ENCODE data around the gene TLR5. TPM values are rescaled to one million over a fixed set of nuclear protein-coding genes. Genes with fewer than 3 reads are reported as not detected.

TLR5 gene
- total and polyA plus RNA-seq, 4 donors: 3.0 to 5.3 (median 3.9) TPM

DNA sequence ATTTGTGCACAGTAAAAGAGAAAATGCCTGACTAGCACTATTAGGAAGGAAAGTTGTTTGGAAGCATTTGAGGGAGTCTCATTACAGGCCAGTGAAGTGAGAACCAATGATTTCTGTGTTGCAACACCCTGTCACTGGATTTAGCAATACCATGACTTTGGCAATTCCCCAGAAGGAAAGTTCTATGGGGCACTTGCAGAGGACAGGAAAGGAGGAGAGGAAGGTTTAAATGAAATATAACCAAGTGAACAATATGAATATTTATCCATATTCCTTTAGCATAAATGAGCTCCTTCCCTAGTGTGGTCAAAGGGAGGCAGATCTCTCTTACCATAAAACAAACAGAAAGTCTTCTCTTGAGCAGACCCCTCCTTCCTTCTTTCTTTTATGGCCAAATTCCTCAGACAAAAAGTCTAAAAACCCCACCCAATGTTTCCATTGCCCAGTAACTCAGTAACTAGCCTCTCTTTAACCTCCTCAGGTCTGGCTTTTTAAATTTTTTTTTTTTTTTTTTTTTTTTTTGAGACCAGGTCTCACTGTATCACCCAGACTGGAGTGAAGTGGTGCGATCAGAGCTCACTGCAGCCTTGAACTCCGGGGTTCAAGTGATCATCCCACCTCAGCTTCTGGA, 5.5 kb downstream of the TLR5 start:
- WGBS (ENCODE audit: insufficient coverage): 100% methylated on average over 2 of the region's 2 CpGs
- Histone ChIP-seq H3K9me3 (ENCODE audit: control insufficient read depth, insufficient read depth, low read length) (no peaks in the 10 kb centered on the region), H3K27me3 (ENCODE audit: control insufficient read depth, insufficient read depth, low read length) (peaks cover 40% of the 10 kb centered on the region), H3K36me3 (ENCODE audit: control insufficient read depth, insufficient read depth, low read length) (no peaks in the 10 kb centered on the region), H3K4me3 (ENCODE audit: low read depth, low read length) (no peak overlapping the region), H3K4me1 (ENCODE audit: control insufficient read depth, insufficient read depth, low read length) (peaks cover 27% of the 10 kb centered on the region), H3K27ac (ENCODE audit: low read depth, low read length) (no peak overlapping the region)
- DNase-seq (ENCODE audit: low read depth in 4 of 6, low spot score in 6 of 6): no peak

DNA sequence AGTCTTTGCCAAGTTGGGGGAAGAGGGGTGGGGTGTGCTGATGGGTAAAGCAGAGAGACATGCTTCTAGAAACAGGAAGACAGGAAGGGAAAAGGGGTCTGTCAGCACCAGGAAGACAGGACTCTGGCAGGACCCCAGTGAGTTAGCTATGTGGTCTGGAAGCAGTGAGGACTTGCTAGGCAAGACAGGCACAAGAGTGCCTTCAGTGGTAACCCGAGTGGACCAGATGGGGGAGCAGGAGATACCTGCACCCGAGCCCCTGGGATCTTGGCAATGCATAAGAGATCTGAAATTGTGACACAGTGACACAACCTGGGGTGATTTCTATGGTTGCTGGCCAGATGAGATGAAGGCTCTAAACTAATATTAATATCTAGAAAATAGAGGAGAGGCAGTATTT, 7.0 kb downstream of the TLR5 start:
- peaks cover 44% of the 10 kb centered on the region for H3K27me3 ChIP-seq (ENCODE audit: control insufficient read depth, insufficient read depth, low read length)
- H3K9me3 ChIP-seq (ENCODE audit: control insufficient read depth, insufficient read depth, low read length): no peaks in the 10 kb centered on the region
- H3K4me1 ChIP-seq (ENCODE audit: control insufficient read depth, insufficient read depth, low read length): peaks cover 13% of the 10 kb centered on the region
- H3K27ac ChIP-seq (ENCODE audit: low read depth, low read length): no peak overlapping the region
- DNase-seq (ENCODE audit: low read depth in 4 of 6, low spot score in 6 of 6): no peak
- H3K36me3 ChIP-seq (ENCODE audit: control insufficient read depth, insufficient read depth, low read length): no peaks in the 10 kb centered on the region
- WGBS (ENCODE audit: insufficient coverage): 0% methylated on average over 1 of the region's 2 CpGs
- H3K4me3 ChIP-seq (ENCODE audit: low read depth, low read length): no peak overlapping the region

DNA sequence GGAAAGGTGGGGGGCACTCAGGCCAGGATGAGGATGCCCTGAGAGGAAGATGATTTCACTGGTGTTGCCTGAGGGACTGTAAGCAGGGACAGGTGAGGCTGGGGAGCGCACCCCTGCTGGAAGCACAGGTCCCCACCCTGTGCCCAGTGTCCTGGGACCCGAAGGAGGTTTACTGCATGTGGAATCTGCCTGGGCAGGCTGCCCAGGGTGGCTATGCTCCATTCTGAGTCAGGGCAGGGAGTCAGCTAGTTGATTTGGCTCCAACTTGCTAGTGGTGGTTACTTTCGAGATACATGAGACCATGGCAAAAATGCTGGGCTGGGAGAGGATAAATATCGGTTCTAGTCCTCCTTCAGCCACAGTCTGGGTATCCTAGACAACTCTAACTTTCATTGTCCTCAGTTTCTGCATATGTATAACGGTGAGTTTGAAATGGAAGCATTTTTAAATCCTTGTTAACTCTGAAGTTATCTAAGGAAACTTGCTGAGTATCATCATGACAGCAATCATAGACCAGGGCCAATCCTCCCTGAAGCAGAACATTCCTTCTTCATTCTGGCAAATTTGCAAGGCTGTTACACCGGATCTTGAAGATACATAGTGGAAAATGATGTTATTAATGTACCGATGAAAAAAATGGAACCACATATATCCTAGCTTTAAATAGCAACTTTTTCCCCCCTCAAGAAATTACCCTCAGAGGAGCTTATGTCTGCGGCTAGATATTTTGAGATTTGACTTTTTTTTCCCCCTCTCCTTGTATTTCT, 7.7 kb downstream of the TLR5 start:
- Histone ChIP-seq H3K4me1 (ENCODE audit: control insufficient read depth, insufficient read depth, low read length) (peaks cover 13% of the 10 kb centered on the region), H3K9me3 (ENCODE audit: control insufficient read depth, insufficient read depth, low read length) (no peaks in the 10 kb centered on the region), H3K27ac (ENCODE audit: low read depth, low read length) (no peak overlapping the region), H3K4me3 (ENCODE audit: low read depth, low read length) (no peak overlapping the region), H3K27me3 (ENCODE audit: control insufficient read depth, insufficient read depth, low read length) (peaks cover 44% of the 10 kb centered on the region), H3K36me3 (ENCODE audit: control insufficient read depth, insufficient read depth, low read length) (no peaks in the 10 kb centered on the region)
- no peak for DNase-seq (ENCODE audit: low read depth in 4 of 6, low spot score in 6 of 6)
- WGBS (ENCODE audit: insufficient coverage): 72% methylated on average over 3 of the region's 8 CpGs

DNA sequence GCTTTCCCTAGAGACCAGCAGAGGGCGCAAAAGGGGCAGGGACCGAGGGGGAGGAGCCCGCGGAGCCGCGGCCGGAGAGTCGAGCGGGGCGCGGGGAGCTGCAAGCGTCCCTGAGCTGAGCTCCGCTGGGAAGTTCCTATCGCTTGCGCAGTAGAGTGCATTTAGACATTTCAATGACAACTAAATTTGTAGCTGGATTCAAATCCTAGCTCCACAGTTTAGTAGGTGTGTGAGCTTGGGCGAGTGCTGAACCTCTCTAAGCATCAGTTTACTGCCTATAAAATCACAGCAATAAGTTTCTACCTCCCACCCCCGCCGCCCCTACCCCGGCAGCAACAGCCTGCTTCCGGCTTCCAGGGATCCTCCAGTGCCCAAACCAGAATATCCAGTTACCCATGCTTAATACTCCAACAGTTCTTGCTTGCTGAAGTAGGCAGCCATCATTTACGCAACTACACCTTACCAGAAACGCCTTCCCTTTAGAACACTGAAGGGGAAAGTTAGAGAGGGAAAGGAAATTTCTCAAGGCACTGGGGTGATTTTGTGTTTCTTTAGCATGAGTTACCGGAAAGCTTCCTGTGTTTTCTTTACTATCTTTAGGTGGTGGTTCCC, 9.1 kb downstream of the TLR5 start:
- H3K36me3 ChIP-seq (ENCODE audit: control insufficient read depth, insufficient read depth, low read length): no peaks in the 10 kb centered on the region
- peaks cover 48% of the 10 kb centered on the region for H3K27me3 ChIP-seq (ENCODE audit: control insufficient read depth, insufficient read depth, low read length)
- H3K4me1 ChIP-seq (ENCODE audit: control insufficient read depth, insufficient read depth, low read length): peaks cover 24% of the 10 kb centered on the region
- H3K27ac ChIP-seq (ENCODE audit: low read depth, low read length): no peak overlapping the region
- 0% methylated on average over 17 of the region's 23 CpGs for WGBS (ENCODE audit: insufficient coverage)
- H3K9me3 ChIP-seq (ENCODE audit: control insufficient read depth, insufficient read depth, low read length): no peaks in the 10 kb centered on the region
- H3K4me3 ChIP-seq (ENCODE audit: low read depth, low read length): peak overlapping the region; percentile 36
- DNase-seq (ENCODE audit: low read depth in 4 of 6, low spot score in 6 of 6): peak in 3 of 6 donors; percentile 76 to 95 (median 94)

- Histone ChIP-seq H3K27ac (ENCODE audit: low read depth, low read length) (no peak overlapping the region), H3K27me3 (ENCODE audit: control insufficient read depth, insufficient read depth, low read length) (peaks cover 48% of the 10 kb centered on the region), H3K4me1 (ENCODE audit: control insufficient read depth, insufficient read depth, low read length) (peaks cover 29% of the 10 kb centered on the region), H3K4me3 (ENCODE audit: low read depth, low read length) (peak overlapping the region; percentile 36), H3K36me3 (ENCODE audit: control insufficient read depth, insufficient read depth, low read length) (no peaks in the 10 kb centered on the region), H3K9me3 (ENCODE audit: control insufficient read depth, insufficient read depth, low read length) (no peaks in the 10 kb centered on the region)
- DNase-seq (ENCODE audit: low read depth in 4 of 6, low spot score in 6 of 6): no peak
- WGBS (ENCODE audit: insufficient coverage): 44% methylated on average over 11 of the region's 15 CpGs
Measured at GRCh38 chr1:223133306-223133823, 9.7 kb downstream of the TLR5 start.

GRCh38 chr1:223129229-223129901, 13.7 kb downstream of the TLR5 start:
- H3K4me1 ChIP-seq (ENCODE audit: control insufficient read depth, insufficient read depth, low read length): peaks cover 41% of the 10 kb centered on the region
- H3K4me3 ChIP-seq (ENCODE audit: low read depth, low read length): peak overlapping the region; percentile 22
- H3K36me3 ChIP-seq (ENCODE audit: control insufficient read depth, insufficient read depth, low read length): no peaks in the 10 kb centered on the region
- peak in 2 of 6 donors; percentile 73 to 89 for DNase-seq (ENCODE audit: low read depth in 4 of 6, low spot score in 6 of 6)
- whole genome bisulfite sequencing (ENCODE audit: insufficient coverage): 16% methylated on average over 36 of the region's 37 CpGs
- H3K27me3 ChIP-seq (ENCODE audit: control insufficient read depth, insufficient read depth, low read length): peaks cover 21% of the 10 kb centered on the region
- H3K9me3 ChIP-seq (ENCODE audit: control insufficient read depth, insufficient read depth, low read length): no peaks in the 10 kb centered on the region
- no peak overlapping the region for H3K27ac ChIP-seq (ENCODE audit: low read depth, low read length)

GRCh38 chr1:223126741-223127140, 16.3 kb downstream of the TLR5 start:
- no peaks in the 10 kb centered on the region for H3K9me3 ChIP-seq (ENCODE audit: control insufficient read depth, insufficient read depth, low read length)
- peaks cover 38% of the 10 kb centered on the region for H3K4me1 ChIP-seq (ENCODE audit: control insufficient read depth, insufficient read depth, low read length)
- no peak overlapping the region for H3K4me3 ChIP-seq (ENCODE audit: low read depth, low read length)
- H3K27ac ChIP-seq (ENCODE audit: low read depth, low read length): peak overlapping the region; percentile 25
- WGBS (ENCODE audit: insufficient coverage): 40% methylated on average over 1 of the region's 1 CpG
- DNase-seq (ENCODE audit: low read depth in 4 of 6, low spot score in 6 of 6): peak in 2 of 6 donors; percentile 65 to 76
- H3K36me3 ChIP-seq (ENCODE audit: control insufficient read depth, insufficient read depth, low read length): no peaks in the 10 kb centered on the region
- H3K27me3 ChIP-seq (ENCODE audit: control insufficient read depth, insufficient read depth, low read length): peaks cover 13% of the 10 kb centered on the region

DNA sequence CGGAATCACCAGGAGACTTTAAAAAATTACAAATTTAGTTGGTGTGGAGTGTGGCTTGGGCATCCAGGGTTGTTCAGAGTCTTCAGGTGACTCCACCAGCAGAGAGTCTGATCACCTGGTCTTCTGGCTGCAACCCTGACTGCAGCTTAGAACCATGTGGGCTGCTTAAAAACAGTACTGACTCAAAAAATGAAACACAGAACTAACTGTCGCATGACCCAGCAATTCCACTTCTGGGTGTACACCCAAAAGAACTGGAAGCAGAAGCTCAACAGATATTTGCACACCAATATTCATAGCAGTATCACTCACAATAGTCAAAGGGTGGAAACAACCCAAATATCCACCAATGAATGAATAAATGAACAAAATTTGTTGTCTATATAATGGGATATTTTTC, 17.3 kb downstream of the TLR5 start:
- Histone ChIP-seq H3K4me3 (ENCODE audit: low read depth, low read length) (no peak overlapping the region), H3K4me1 (ENCODE audit: control insufficient read depth, insufficient read depth, low read length) (peaks cover 38% of the 10 kb centered on the region), H3K9me3 (ENCODE audit: control insufficient read depth, insufficient read depth, low read length) (no peaks in the 10 kb centered on the region), H3K27me3 (ENCODE audit: control insufficient read depth, insufficient read depth, low read length) (peaks cover 6% of the 10 kb centered on the region), H3K36me3 (ENCODE audit: control insufficient read depth, insufficient read depth, low read length) (no peaks in the 10 kb centered on the region), H3K27ac (ENCODE audit: low read depth, low read length) (no peak overlapping the region)
- DNase-seq (ENCODE audit: low read depth in 4 of 6, low spot score in 6 of 6): no peak
- WGBS (ENCODE audit: insufficient coverage): no CpG with 5 or more reads among the region's 2 CpGs

- 86% methylated on average over 5 of the region's 6 CpGs for whole genome bisulfite sequencing (ENCODE audit: insufficient coverage)
Measured at GRCh38 chr1:223123011-223123610, 19.9 kb downstream of the TLR5 start.

More at GRCh38 chr1:223123011-223123610, 19.9 kb downstream of the TLR5 start:
- DNase-seq (ENCODE audit: low read depth in 4 of 6, low spot score in 6 of 6): peak in 1 of 6 donors; percentile 30
- H3K4me1 ChIP-seq (ENCODE audit: control insufficient read depth, insufficient read depth, low read length): peaks cover 19% of the 10 kb centered on the region
- peaks cover 2% of the 10 kb centered on the region for H3K27me3 ChIP-seq (ENCODE audit: control insufficient read depth, insufficient read depth, low read length)
- H3K4me3 ChIP-seq (ENCODE audit: low read depth, low read length): no peak overlapping the region
- H3K9me3 ChIP-seq (ENCODE audit: control insufficient read depth, insufficient read depth, low read length): no peaks in the 10 kb centered on the region
- H3K36me3 ChIP-seq (ENCODE audit: control insufficient read depth, insufficient read depth, low read length): no peaks in the 10 kb centered on the region
- no peak overlapping the region for H3K27ac ChIP-seq (ENCODE audit: low read depth, low read length)
